Measurements from ENCODE around the gene PASK.

PASK gene

DNA sequence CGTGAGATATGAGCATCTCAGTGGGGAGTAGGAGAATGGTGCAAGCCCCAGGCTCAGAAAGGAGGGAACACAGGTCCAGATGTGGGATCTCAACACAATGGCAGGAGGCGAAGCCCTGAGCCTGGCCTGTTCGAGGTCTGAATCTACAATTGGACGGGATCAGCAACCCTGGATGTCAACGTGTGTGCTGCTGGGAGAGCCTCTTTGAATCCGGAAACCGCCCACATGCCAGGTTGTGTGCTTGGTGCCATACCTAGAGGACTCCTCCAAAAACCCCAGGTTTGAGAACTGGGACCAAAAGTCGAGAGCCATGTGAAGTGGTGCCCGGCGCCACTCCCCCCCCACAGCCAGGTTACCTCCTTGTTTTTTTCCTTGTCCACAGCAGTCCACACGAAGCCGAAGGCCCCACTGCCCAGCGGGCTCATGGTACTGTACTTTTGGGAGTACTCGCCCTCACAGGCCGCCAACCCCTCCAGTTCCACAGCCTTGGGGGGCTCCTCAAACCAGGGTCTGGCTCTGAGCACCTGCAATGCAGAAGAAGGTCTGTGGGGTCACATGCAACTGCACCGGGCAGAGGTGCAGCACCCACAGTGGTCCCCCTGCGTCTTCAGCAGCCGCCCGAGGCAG lies 26.8 kb downstream of the PASK start:
- Histone ChIP-seq H3K79me2 (no peaks in the 10 kb centered on the region), H3K9me3 (ENCODE audit: control insufficient read depth, low read length) (no peaks in the 10 kb centered on the region), H3K27ac (no peak overlapping the region), H3K9ac (no peak overlapping the region), H3K4me2 (ENCODE audit: low read length) (no peak overlapping the region), H3K4me3 (ENCODE audit: low read depth, low read length) (no peak overlapping the region), H3K36me3 (ENCODE audit: control insufficient read depth, insufficient read depth, low read length) (no peaks in the 10 kb centered on the region), H3K4me1 (no peaks in the 10 kb centered on the region), H2AFZ (no peak overlapping the region), H3K27me3 (ENCODE audit: control insufficient read depth, insufficient read depth, low read length) (no peaks in the 10 kb centered on the region)
- TF ChIP-seq, protein P1, sequence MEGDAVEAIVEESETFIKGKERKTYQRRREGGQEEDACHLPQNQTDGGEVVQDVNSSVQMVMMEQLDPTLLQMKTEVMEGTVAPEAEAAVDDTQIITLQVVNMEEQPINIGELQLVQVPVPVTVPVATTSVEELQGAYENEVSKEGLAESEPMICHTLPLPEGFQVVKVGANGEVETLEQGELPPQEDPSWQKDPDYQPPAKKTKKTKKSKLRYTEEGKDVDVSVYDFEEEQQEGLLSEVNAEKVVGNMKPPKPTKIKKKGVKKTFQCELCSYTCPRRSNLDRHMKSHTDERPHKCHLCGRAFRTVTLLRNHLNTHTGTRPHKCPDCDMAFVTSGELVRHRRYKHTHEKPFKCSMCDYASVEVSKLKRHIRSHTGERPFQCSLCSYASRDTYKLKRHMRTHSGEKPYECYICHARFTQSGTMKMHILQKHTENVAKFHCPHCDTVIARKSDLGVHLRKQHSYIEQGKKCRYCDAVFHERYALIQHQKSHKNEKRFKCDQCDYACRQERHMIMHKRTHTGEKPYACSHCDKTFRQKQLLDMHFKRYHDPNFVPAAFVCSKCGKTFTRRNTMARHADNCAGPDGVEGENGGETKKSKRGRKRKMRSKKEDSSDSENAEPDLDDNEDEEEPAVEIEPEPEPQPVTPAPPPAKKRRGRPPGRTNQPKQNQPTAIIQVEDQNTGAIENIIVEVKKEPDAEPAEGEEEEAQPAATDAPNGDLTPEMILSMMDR (IDR thresholded peaks at IDR 0.05): no peak

- Histone ChIP-seq H3K9me3 (ENCODE audit: control insufficient read depth, low read length) (no peaks in the 10 kb centered on the region), H3K4me2 (ENCODE audit: low read length) (no peak overlapping the region), H3K4me3 (ENCODE audit: low read depth, low read length) (no peak overlapping the region), H3K27ac (no peak overlapping the region), H3K4me1 (no peaks in the 10 kb centered on the region), H3K9ac (no peak overlapping the region), H3K27me3 (ENCODE audit: control insufficient read depth, insufficient read depth, low read length) (no peaks in the 10 kb centered on the region), H3K36me3 (ENCODE audit: control insufficient read depth, insufficient read depth, low read length) (no peaks in the 10 kb centered on the region), H2AFZ (no peak overlapping the region), H3K79me2 (no peaks in the 10 kb centered on the region)
- TF ChIP-seq, protein P1 (IDR thresholded peaks at IDR 0.05): no peak
Observed at GRCh38 chr2:241121008-241121407, 28.3 kb downstream of the PASK start.

DNA sequence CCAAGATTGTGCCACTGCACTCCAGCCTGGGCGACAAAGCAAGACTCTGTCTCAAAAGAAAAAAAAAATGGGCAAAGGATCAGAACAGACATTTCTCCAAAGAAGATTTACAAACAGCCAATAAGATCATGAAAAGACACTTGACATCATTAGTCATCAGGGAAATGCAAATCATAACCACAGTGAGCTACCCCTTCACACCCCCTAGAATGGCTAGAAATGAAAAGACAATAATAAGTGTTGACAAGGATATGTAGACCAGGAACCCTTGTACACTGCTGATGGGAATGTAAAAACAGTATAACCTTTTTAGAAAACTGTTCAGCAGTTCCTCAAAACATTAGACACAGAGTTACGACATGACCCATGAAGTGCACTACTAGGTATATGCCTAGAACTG lies 28.8 kb downstream of the PASK start:
- TF ChIP-seq, protein P1 (IDR thresholded peaks at IDR 0.05): no peak
- Histone ChIP-seq H3K4me1 (no peaks in the 10 kb centered on the region), H3K9me3 (ENCODE audit: control insufficient read depth, low read length) (no peaks in the 10 kb centered on the region), H3K27ac (no peak overlapping the region), H3K27me3 (ENCODE audit: control insufficient read depth, insufficient read depth, low read length) (no peaks in the 10 kb centered on the region), H2AFZ (no peak overlapping the region), H3K4me2 (ENCODE audit: low read length) (no peak overlapping the region), H3K9ac (no peak overlapping the region), H3K4me3 (ENCODE audit: low read depth, low read length) (no peak overlapping the region), H3K36me3 (ENCODE audit: control insufficient read depth, insufficient read depth, low read length) (no peaks in the 10 kb centered on the region), H3K79me2 (no peaks in the 10 kb centered on the region)

GRCh38 chr2:241118737-241119505 lies 30.4 kb downstream of the PASK start:
- Histone ChIP-seq H3K36me3 (ENCODE audit: control insufficient read depth, insufficient read depth, low read length) (no peaks in the 10 kb centered on the region), H3K27ac (no peak overlapping the region), H3K27me3 (ENCODE audit: control insufficient read depth, insufficient read depth, low read length) (no peaks in the 10 kb centered on the region), H3K4me3 (ENCODE audit: low read depth, low read length) (no peak overlapping the region), H3K4me1 (no peaks in the 10 kb centered on the region), H3K9ac (no peak overlapping the region), H3K79me2 (no peaks in the 10 kb centered on the region), H3K4me2 (ENCODE audit: low read length) (no peak overlapping the region), H3K9me3 (ENCODE audit: control insufficient read depth, low read length) (no peaks in the 10 kb centered on the region), H2AFZ (no peak overlapping the region)
- TF ChIP-seq, protein P1 (IDR thresholded peaks at IDR 0.05): no peak
